Gastrocnemius medialis (tissue), 4 donors: ENCODE results near the gene RAD51B. TPM values are rescaled to one million over a fixed set of nuclear protein-coding genes. Genes with fewer than 3 reads are reported as not detected.

ENCODE experiments used
- ATAC-seq, 2 donors: fragments of 150-250 bp; one replicate each; pipeline ENCODE4 v1.9.1; 2016
- DNase-seq, 2 donors: peaks; one replicate each; pipeline ENCODE4 v3.0.0-alpha.2; 2019
- H3K27ac ChIP-seq, 4 donors: fragments of 200-600 bp; sonication (generic); 1 replicate in 1 of 4; 2 replicates in 3 of 4; pipeline ENCODE4 v1.5.1; 2016 to 2018; ENCODE audit warnings: mild to moderate bottlenecking in 2 of 4, moderate library complexity in 1 of 4
- H3K27me3 ChIP-seq, 3 donors: fragments of 200-600 bp; sonication (generic) in 2 of 3; 1 replicate in 1 of 3; 2 replicates in 2 of 3; pipeline versions ENCODE4 v1.5.1 to v1.6.0; 2016 to 2019; ENCODE audit warnings: mild to moderate bottlenecking in 1 of 3, moderate library complexity in 1 of 3
- H3K36me3 ChIP-seq, 2 donors: fragments of 200-600 bp; sonication (generic) in 1 of 2; one replicate each; pipeline ENCODE4 v1.5.1; 2017 to 2018
- H3K4me1 ChIP-seq, 2 donors: fragments of 200-600 bp; sonication (generic) in 1 of 2; one replicate each; pipeline ENCODE4 v1.5.1; 2016 to 2017; ENCODE audit warnings: mild to moderate bottlenecking in 2 of 2
- H3K4me3 ChIP-seq, 4 donors: fragments of 200-600 bp; sonication (generic) in 3 of 4; 1 replicate in 1 of 4; 2 replicates in 3 of 4; pipeline ENCODE4 v1.5.1; 2016 to 2019; ENCODE audit warnings: mild to moderate bottlenecking in 2 of 4
- H3K9me3 ChIP-seq, 3 donors: fragments of 200-600 bp; sonication (generic) in 2 of 3; 1 replicate in 1 of 3; 2 replicates in 2 of 3; pipeline ENCODE4 v1.5.1; 2016 to 2019
- CTCF ChIP-seq, 5 experiments: fragments of 450-650 bp in 3 of 5; fragments of 200-600 bp in 2 of 5; sonication (generic) in 2 of 5; IDR thresholded peaks in 4 of 5; conservative IDR thresholded peaks in 1 of 5; 1 replicate in 4 of 5; 2 replicates in 1 of 5; pipeline ENCODE4 v1.5.1; 2016 to 2019; ENCODE audit warnings: antibody characterized with exemption in 5 of 5, mild to moderate bottlenecking in 3 of 5, moderate library complexity in 3 of 5
- POLR2A ChIP-seq, 2 donors: fragments of 450-650 bp; IDR thresholded peaks; one replicate each; pipeline ENCODE4 v1.6.1; 2017; ENCODE audit warnings: antibody characterized with exemption in 2 of 2, mild to moderate bottlenecking in 2 of 2, moderate library complexity in 2 of 2
- in situ Hi-C, 4 donors: fragments of 200-750 bp; cut with MboI; loops; one replicate each; pipeline versions ENCODE4 v1.15.0 to v1.8.0; 2017; ENCODE audit warnings: low sequenced_read_pairs in 4 of 4
- intact Hi-C: fragments of 100-400 bp; cut with DNase I; formaldehyde crosslinking; loops from one replicate; pipeline ENCODE4 v1.15.1; 2023; ENCODE audit warnings: low total_unique reads
- total RNA-seq, 4 donors: library from RNA; depleted of rRNA; stranded (reverse); fragments of >200 nt; gene quantifications; one replicate each; pipeline versions ENCODE4 v1.1.0 to v1.2.3, GENCODE V29; 2016

Gene RAD51B
- total RNA-seq, 4 donors from 2014 or later, result 1.6 to 3.3 (median 2.4) TPM

- in situ Hi-C loops (no loop called here), intact Hi-C loops (no loop called here)
- no peak for ATAC-seq
- no peaks in the 10 kb centered on the region for H3K27me3 ChIP-seq
- no peak overlapping the region for H3K27ac ChIP-seq
- no peak for DNase-seq
- no peaks in the 10 kb centered on the region for H3K36me3 ChIP-seq
- no peak for TF ChIP-seq CTCF (IDR thresholded peaks at IDR 0.05 in 4 of 5, conservative IDR thresholded peaks at IDR 0.05 in 1 of 5)
- no peaks in the 10 kb centered on the region for H3K4me1 ChIP-seq
- no peaks in the 10 kb centered on the region for H3K9me3 ChIP-seq
- no peak overlapping the region for H3K4me3 ChIP-seq
These were observed 99.3 kb downstream of the RAD51B start for GRCh38 chr14:67918838-67919237.

- H3K4me3 ChIP-seq, result no peak overlapping the region
- DNase-seq, result no peak
- no peak for ATAC-seq
These were observed 99.9 kb downstream of the RAD51B start for GRCh38 chr14:67919259-67920032.

GRCh38 chr14:67926821-67927220, 107.2 kb downstream of the RAD51B start:
- TF ChIP-seq CTCF (IDR thresholded peaks at IDR 0.05 in 4 of 5, conservative IDR thresholded peaks at IDR 0.05 in 1 of 5) (no peak), POLR2A (IDR thresholded peaks at IDR 0.05) (no peak)

More at GRCh38 chr14:67919259-67920032, 99.9 kb downstream of the RAD51B start:
- no peak overlapping the region for H3K27ac ChIP-seq
- H3K36me3 ChIP-seq, result no peaks in the 10 kb centered on the region
- H3K9me3 ChIP-seq, result no peaks in the 10 kb centered on the region
- no peak for TF ChIP-seq POLR2A (IDR thresholded peaks at IDR 0.05)
- TF ChIP-seq CTCF (IDR thresholded peaks at IDR 0.05 in 4 of 5, conservative IDR thresholded peaks at IDR 0.05 in 1 of 5), result no peak
- no peaks in the 10 kb centered on the region for H3K27me3 ChIP-seq
- in situ Hi-C loops (no loop called here), intact Hi-C loops (no loop called here)
- no peaks in the 10 kb centered on the region for H3K4me1 ChIP-seq

GRCh38 chr14:67927244-67927643, 107.7 kb downstream of the RAD51B start:
- no peak overlapping the region for H3K4me3 ChIP-seq
- in situ Hi-C loops, result loop anchor here in 2 of 4 donors (25.0 kb wide), 2 partner anchors 310 to 585 kb away; no protein-coding TSS in a partner anchor
- no peaks in the 10 kb centered on the region for H3K4me1 ChIP-seq
- TF ChIP-seq POLR2A (IDR thresholded peaks at IDR 0.05) (no peak), CTCF (IDR thresholded peaks at IDR 0.05 in 4 of 5, conservative IDR thresholded peaks at IDR 0.05 in 1 of 5) (no peak)
- H3K27ac ChIP-seq, result no peak overlapping the region
- H3K9me3 ChIP-seq, result peaks cover 0 to 15% (median 0%) of the 10 kb centered on the region in 3 donors
- ATAC-seq, result no peak
- DNase-seq, result no peak
- no peaks in the 10 kb centered on the region for H3K36me3 ChIP-seq
- H3K27me3 ChIP-seq, result no peaks in the 10 kb centered on the region
- intact Hi-C loops, result no loop called here

More at GRCh38 chr14:67926821-67927220, 107.2 kb downstream of the RAD51B start:
- Histone ChIP-seq H3K4me3 (no peak overlapping the region), H3K27me3 (no peaks in the 10 kb centered on the region), H3K27ac (no peak overlapping the region), H3K36me3 (no peaks in the 10 kb centered on the region), H3K4me1 (no peaks in the 10 kb centered on the region), H3K9me3 (peaks cover 0 to 15% (median 0%) of the 10 kb centered on the region in 3 donors)
- intact Hi-C loops, result no loop called here
- no peak for DNase-seq
- no peak for ATAC-seq
- in situ Hi-C loops, result loop anchor here in 2 of 4 donors (25.0 kb wide), 2 partner anchors 310 to 585 kb away; no protein-coding TSS in a partner anchor
